GM12874 (cell line): ENCODE measurements around the gene MALRD1.

Source experiments
- TF ChIP-seq, protein P1 (sequence below): IDR thresholded peaks from 2 replicates; pipeline ENCODE4 v1.5.1; 2011; ENCODE audit warnings: low read depth, mild to moderate bottlenecking, control low read depth, low read length, moderate library complexity; ENCODE audit not compliant: insufficient read depth

MALRD1 gene

DNA sequence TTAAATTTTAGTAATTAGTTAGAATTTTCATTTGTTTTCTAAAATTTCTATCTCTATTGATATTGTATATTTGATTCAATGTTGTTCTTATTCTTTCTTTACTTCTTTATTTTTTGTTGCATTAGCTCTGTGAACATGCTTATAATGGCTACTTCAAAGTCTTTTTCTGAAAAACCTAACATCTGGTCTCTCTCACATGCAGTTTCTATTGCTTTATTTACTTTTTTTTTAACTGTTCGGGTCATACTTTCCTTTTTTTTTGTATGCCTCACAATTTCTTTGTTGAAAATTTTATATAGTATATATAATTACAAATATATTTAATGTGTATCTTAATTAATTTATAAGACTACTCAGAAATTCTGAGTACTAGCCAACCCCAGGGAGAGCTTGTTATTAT is 715.5 kb downstream of the MALRD1 start:
- TF ChIP-seq, protein P1, sequence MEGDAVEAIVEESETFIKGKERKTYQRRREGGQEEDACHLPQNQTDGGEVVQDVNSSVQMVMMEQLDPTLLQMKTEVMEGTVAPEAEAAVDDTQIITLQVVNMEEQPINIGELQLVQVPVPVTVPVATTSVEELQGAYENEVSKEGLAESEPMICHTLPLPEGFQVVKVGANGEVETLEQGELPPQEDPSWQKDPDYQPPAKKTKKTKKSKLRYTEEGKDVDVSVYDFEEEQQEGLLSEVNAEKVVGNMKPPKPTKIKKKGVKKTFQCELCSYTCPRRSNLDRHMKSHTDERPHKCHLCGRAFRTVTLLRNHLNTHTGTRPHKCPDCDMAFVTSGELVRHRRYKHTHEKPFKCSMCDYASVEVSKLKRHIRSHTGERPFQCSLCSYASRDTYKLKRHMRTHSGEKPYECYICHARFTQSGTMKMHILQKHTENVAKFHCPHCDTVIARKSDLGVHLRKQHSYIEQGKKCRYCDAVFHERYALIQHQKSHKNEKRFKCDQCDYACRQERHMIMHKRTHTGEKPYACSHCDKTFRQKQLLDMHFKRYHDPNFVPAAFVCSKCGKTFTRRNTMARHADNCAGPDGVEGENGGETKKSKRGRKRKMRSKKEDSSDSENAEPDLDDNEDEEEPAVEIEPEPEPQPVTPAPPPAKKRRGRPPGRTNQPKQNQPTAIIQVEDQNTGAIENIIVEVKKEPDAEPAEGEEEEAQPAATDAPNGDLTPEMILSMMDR: no peak

GRCh38 chr10:19767876-19768275 is 719.3 kb downstream of the MALRD1 start:
- TF ChIP-seq, protein P1: no peak

- TF ChIP-seq, protein P1: no peak
These were observed 724.4 kb downstream of the MALRD1 start for GRCh38 chr10:19772972-19773371.

GRCh38 chr10:19775296-19775695 is 726.7 kb downstream of the MALRD1 start:
- TF ChIP-seq, protein P1: no peak

DNA sequence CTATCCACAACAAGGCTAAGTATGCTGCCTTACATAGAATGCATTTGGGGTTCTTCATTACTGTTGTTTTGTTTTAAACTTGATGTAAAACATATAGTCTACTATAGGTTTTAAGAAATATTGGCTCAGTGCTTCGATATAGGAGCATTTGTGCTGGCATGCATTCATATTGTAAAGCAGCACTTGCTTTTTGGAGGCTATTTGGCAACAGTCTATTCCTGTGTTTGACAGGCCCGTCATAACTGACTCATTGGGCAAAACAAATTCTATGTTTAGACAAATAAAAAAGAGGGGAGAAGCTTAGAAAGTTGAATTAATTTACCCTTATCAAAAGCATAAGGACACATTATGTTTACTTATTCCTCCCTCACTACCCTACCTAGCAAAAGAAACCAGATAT is 729.2 kb downstream of the MALRD1 start:
- TF ChIP-seq, protein P1: no peak

DNA sequence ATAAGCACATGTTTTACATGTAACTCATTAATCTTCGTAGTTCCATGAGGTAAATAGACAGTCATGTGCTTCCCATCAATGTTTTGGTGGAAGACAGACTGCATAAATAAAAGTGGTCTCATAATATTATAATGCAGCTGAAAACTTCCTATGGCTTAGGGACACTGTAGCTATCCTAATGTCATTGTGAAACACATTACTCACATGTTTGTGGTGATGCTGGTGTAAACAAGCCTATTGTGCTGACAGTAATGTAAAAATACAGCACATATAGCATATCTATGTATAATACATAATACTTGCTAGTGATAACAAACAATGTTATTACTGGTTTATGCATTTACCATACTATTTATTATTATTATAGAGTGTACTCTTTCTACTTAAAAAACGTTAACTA is 730.4 kb downstream of the MALRD1 start:
- TF ChIP-seq, protein P1: no peak

GRCh38 chr10:19782430-19783089 is 734.0 kb downstream of the MALRD1 start:
- TF ChIP-seq, protein P1: no peak
